Lower lobe of right lung (tissue), 2 donors: ENCODE measurements around the gene PSMD2. TPM values are rescaled to one million over a fixed set of nuclear protein-coding genes. Genes with fewer than 3 reads are reported as not detected.

Experiments
- ATAC-seq, 2 donors: fragments of 200-7000 bp; cut with Tn5 transposase; one replicate each; pipeline ENCODE4 v1.9.1; 2020 to 2022; ENCODE audit warnings: mild to moderate bottlenecking in 2 of 2, moderate library complexity in 2 of 2
- DNase-seq: peaks from one replicate; pipeline ENCODE4 v3.0.0-alpha.2; 2020
- H3K27ac ChIP-seq: fragments of 200-600 bp; one replicate; pipeline ENCODE4 v1.8.0; 2022
- H3K27me3 ChIP-seq: fragments of 200-600 bp; one replicate; pipeline ENCODE4 v1.8.0; 2022; ENCODE audit warnings: low read depth
- H3K36me3 ChIP-seq: fragments of 200-600 bp; one replicate; pipeline ENCODE4 v1.8.0; 2022; ENCODE audit warnings: mild to moderate bottlenecking
- H3K4me1 ChIP-seq: fragments of 200-600 bp; one replicate; pipeline ENCODE4 v1.8.0; 2022
- H3K4me3 ChIP-seq: fragments of 200-600 bp; one replicate; pipeline ENCODE4 v1.8.0; 2022; ENCODE audit warnings: mild to moderate bottlenecking
- H3K9me3 ChIP-seq: fragments of 200-600 bp; one replicate; pipeline ENCODE4 v1.8.0; 2022
- CTCF ChIP-seq: fragments of 200-600 bp; IDR thresholded peaks from one replicate; pipeline ENCODE4 v1.8.0; 2022; ENCODE audit warnings: antibody characterized with exemption, mild to moderate bottlenecking
- intact Hi-C: fragments of 100-400 bp; cut with DNase I; formaldehyde crosslinking; loops from one replicate; pipeline ENCODE4 v1.11.0; 2022
- total RNA-seq: library from RNA; stranded (reverse); fragmentation: NEBNext Ultra II Directional; extraction: Animal tissue kit (Norgen Biotek cat#: 25700); gene quantifications from one replicate; pipeline ENCODE4 v1.2.1, GENCODE V29; 2021
- donor health status: DM: no; HTN: yes; CAD: no; lungs with severe emphysema.

The PSMD2 gene
- total RNA-seq, 1 donor from 2014 or later, result 135 TPM

- peaks cover 40% of the 10 kb centered on the region for H3K27me3 ChIP-seq
- ATAC-seq (no peak), DNase-seq (no peak)
- H3K27ac ChIP-seq, result no peak overlapping the region
- H3K36me3 ChIP-seq, result no peaks in the 10 kb centered on the region
- intact Hi-C loops, result no loop called here
- H3K4me3 ChIP-seq, result no peak overlapping the region
- no peaks in the 10 kb centered on the region for H3K9me3 ChIP-seq
- TF ChIP-seq CTCF, result no peak
- H3K4me1 ChIP-seq, result no peaks in the 10 kb centered on the region
Observed at GRCh38 chr3:184275381-184275701, 23.7 kb upstream of the PSMD2 start.

- Histone ChIP-seq H3K27me3 (peaks cover 39% of the 10 kb centered on the region), H3K4me3 (no peak within 1 kb of the TSS), H3K9me3 (no peaks in the 10 kb centered on the region), H3K36me3 (no peaks in the 10 kb centered on the region), H3K27ac (no peak within 1 kb of the TSS), H3K4me1 (no peaks in the 10 kb centered on the region)
- ATAC-seq (peak in 1 of 2 donors; percentile 33), DNase-seq (no peak)
- TF ChIP-seq CTCF, result no peak
- intact Hi-C loops, result no loop called here
Observed at GRCh38 chr3:184275961-184276910, 22.8 kb upstream of the PSMD2 start, which contains the start of gene ECE2. TSS of gene ECE2 (plus strand) at chr3:184276022. CDS start at chr3:184276154, 132 bp downstream.

- H3K4me3 ChIP-seq, result no peak overlapping the region
- no peak for DNase-seq
- no peak overlapping the region for H3K27ac ChIP-seq
- H3K36me3 ChIP-seq, result no peaks in the 10 kb centered on the region
- peaks cover 39% of the 10 kb centered on the region for H3K27me3 ChIP-seq
- H3K4me1 ChIP-seq, result no peaks in the 10 kb centered on the region
- peak in 1 of 2 donors; percentile 14 for ATAC-seq
- no peak for TF ChIP-seq CTCF
- no peaks in the 10 kb centered on the region for H3K9me3 ChIP-seq
- intact Hi-C loops, result no loop called here
Observed at GRCh38 chr3:184277366-184277765, 21.7 kb upstream of the PSMD2 start.

- no peak for DNase-seq
- Histone ChIP-seq H3K9me3 (no peaks in the 10 kb centered on the region), H3K27me3 (no peaks in the 10 kb centered on the region), H3K4me1 (no peaks in the 10 kb centered on the region), H3K27ac (no peak overlapping the region), H3K4me3 (no peak overlapping the region), H3K36me3 (no peaks in the 10 kb centered on the region)
- no peak for ATAC-seq
- no peak for TF ChIP-seq CTCF
- intact Hi-C loops, result no loop called here
Observed at GRCh38 chr3:184282941-184283340, 16.1 kb upstream of the PSMD2 start.

- no peak overlapping the region for H3K4me3 ChIP-seq
- H3K4me1 ChIP-seq, result no peaks in the 10 kb centered on the region
- ATAC-seq (no peak), DNase-seq (no peak)
- intact Hi-C loops, result no loop called here
- H3K27ac ChIP-seq, result no peak overlapping the region
- no peaks in the 10 kb centered on the region for H3K27me3 ChIP-seq
- no peaks in the 10 kb centered on the region for H3K9me3 ChIP-seq
- TF ChIP-seq CTCF, result no peak
- H3K36me3 ChIP-seq, result no peaks in the 10 kb centered on the region
Observed at GRCh38 chr3:184283681-184284080, 15.4 kb upstream of the PSMD2 start.
